Erythroblast (primary cell): ENCODE results near the gene TMEM26.

Source experiments
- DNase-seq, 2 experiments: peaks; one replicate each; lab custom pipeline; 2025; lab: John Stamatoyannopoulos, UW
- GATA1 ChIP-seq: IDR thresholded peaks from 2 replicates; pipeline ENCODE4 v1.6.1; 2011; ENCODE audit warnings: low read depth, mild to moderate bottlenecking, control low read depth, low read length, moderate library complexity
- POLR2A ChIP-seq: IDR thresholded peaks from 2 replicates; pipeline ENCODE4 v1.6.1; 2011; ENCODE audit warnings: mild to moderate bottlenecking, low read length

Gene TMEM26

GRCh38 chr10:61452655-61453641, at the start of gene TMEM26:
Gene TMEM26, minus strand, starts transcription at chr10:61453381. Its CDS starts 300 bp downstream, at chr10:61453081.
- no peak for DNase-seq
- TF ChIP-seq GATA1, result no peak
- no peak for TF ChIP-seq POLR2A

- no peak for TF ChIP-seq POLR2A
- no peak for TF ChIP-seq GATA1
Measured at GRCh38 chr10:61500460-61500859, 47.3 kb upstream of the TMEM26 start.

GRCh38 chr10:61492364-61492995, 39.3 kb upstream of the TMEM26 start:
- no peak for DNase-seq
- TF ChIP-seq GATA1 (no peak), POLR2A (no peak)

More at GRCh38 chr10:61500460-61500859, 47.3 kb upstream of the TMEM26 start:
- no peak for DNase-seq

- no peak for DNase-seq
- no peak for TF ChIP-seq POLR2A
- TF ChIP-seq GATA1, result no peak
Measured at GRCh38 chr10:61487506-61487905, 34.3 kb upstream of the TMEM26 start.

- no peak for TF ChIP-seq GATA1
- no peak for TF ChIP-seq POLR2A
- DNase-seq, result no peak
Measured at GRCh38 chr10:61486738-61487396, 33.7 kb upstream of the TMEM26 start.

GRCh38 chr10:61486251-61486650, 33.1 kb upstream of the TMEM26 start:
- DNase-seq, result no peak
- TF ChIP-seq GATA1 (no peak), POLR2A (no peak)

- TF ChIP-seq GATA1, result no peak
- no peak for DNase-seq
Measured at GRCh38 chr10:61481597-61481996, 28.4 kb upstream of the TMEM26 start.

- no peak for DNase-seq
- TF ChIP-seq GATA1, result no peak
Measured at GRCh38 chr10:61480208-61480607, 27.0 kb upstream of the TMEM26 start.

GRCh38 chr10:61478621-61479312, 25.6 kb upstream of the TMEM26 start:
- TF ChIP-seq POLR2A, result no peak
- TF ChIP-seq GATA1, result no peak
- DNase-seq, result no peak

- DNase-seq, result no peak
- no peak for TF ChIP-seq GATA1
- TF ChIP-seq POLR2A, result no peak
Measured at GRCh38 chr10:61477451-61477850, 24.3 kb upstream of the TMEM26 start.

GRCh38 chr10:61476529-61476928, 23.3 kb upstream of the TMEM26 start:
- TF ChIP-seq GATA1 (no peak), POLR2A (no peak)
- no peak for DNase-seq

- no peak for DNase-seq
- TF ChIP-seq GATA1, result no peak
- TF ChIP-seq POLR2A, result no peak
Measured at GRCh38 chr10:61475449-61475873, 22.3 kb upstream of the TMEM26 start.

- TF ChIP-seq GATA1, result no peak
- no peak for TF ChIP-seq POLR2A
- DNase-seq, result no peak
Measured at GRCh38 chr10:61472090-61472674, 19.0 kb upstream of the TMEM26 start.
